Smooth muscle cell (in vitro differentiated cells): Measurements from ENCODE around the gene CAPN15. TPM values are rescaled to one million over a fixed set of nuclear protein-coding genes. Genes with fewer than 3 reads are reported as not detected.

ENCODE experiments used
- DNase-seq: peaks from one replicate; lab custom pipeline; 2025; ENCODE audit not compliant: unreplicated experiment; lab: John Stamatoyannopoulos, UW
- H2AFZ ChIP-seq: fragments of 200-600 bp; sonication (generic); 2 replicates; pipeline ENCODE4 v1.6.0; 2016; ENCODE audit warnings: antibody characterized with exemption, low read depth, mild to moderate bottlenecking
- H3F3A ChIP-seq: fragments of 200-600 bp; sonication (generic); 2 replicates; pipeline ENCODE4 v1.6.0; 2017; ENCODE audit warnings: antibody characterized with exemption, low read depth
- H3K27ac ChIP-seq: fragments of 200-600 bp; sonication (generic); 2 replicates; pipeline ENCODE4 v1.5.1; 2016; ENCODE audit warnings: low read depth, mild to moderate bottlenecking
- H3K27me3 ChIP-seq: fragments of 200-600 bp; sonication (generic); 2 replicates; pipeline ENCODE4 v1.6.1; 2016; ENCODE audit warnings: low read depth, mild to moderate bottlenecking
- H3K36me3 ChIP-seq: fragments of 200-600 bp; sonication (generic); 2 replicates; pipeline ENCODE4 v1.5.1; 2016; ENCODE audit warnings: low read depth
- H3K4me1 ChIP-seq: fragments of 200-600 bp; sonication (generic); 2 replicates; pipeline ENCODE4 v1.5.1; 2016; ENCODE audit warnings: low read depth
- H3K4me2 ChIP-seq: fragments of 200-600 bp; sonication (generic); 2 replicates; pipeline ENCODE4 v1.6.0; 2016; ENCODE audit warnings: mild to moderate bottlenecking
- H3K4me3 ChIP-seq: fragments of 200-600 bp; sonication (generic); 2 replicates; pipeline ENCODE4 v1.5.1; 2016; ENCODE audit warnings: mild to moderate bottlenecking
- H3K79me2 ChIP-seq: fragments of 200-600 bp; sonication (generic); 2 replicates; pipeline ENCODE4 v1.6.0; 2016; ENCODE audit warnings: low read depth, mild to moderate bottlenecking
- H3K9ac ChIP-seq: fragments of 200-600 bp; sonication (generic); 2 replicates; pipeline ENCODE4 v1.6.0; 2016; ENCODE audit warnings: low read depth
- H3K9me3 ChIP-seq: fragments of 200-600 bp; sonication (generic); replicated peaks from 2 replicates; pipeline ENCODE4 v1.5.1; 2016; ENCODE audit warnings: low read depth
- H4K20me1 ChIP-seq: fragments of 200-600 bp; sonication (generic); 2 replicates; pipeline ENCODE4 v1.6.0; 2016; ENCODE audit warnings: low read depth
- CTCF ChIP-seq: fragments of 200-600 bp; sonication (generic); IDR thresholded peaks from 2 replicates; pipeline ENCODE4 v1.5.1; 2017; ENCODE audit warnings: borderline replicate concordance, mild to moderate bottlenecking, antibody characterized with exemption; ENCODE audit not compliant: insufficient read depth, poor library complexity, severe bottlenecking
- WGBS: methylation state at CpG from one replicate; pipeline ENCODE4 v1.1.7; 2016; ENCODE audit warnings: low lambda C conversion rate; 5-methylcytosine and 5-hydroxymethylcytosine counted together
- polyA plus RNA-seq: library from polyadenylated mRNA; unstranded; fragments of >200 nt; fragmentation: Nextera tagmentation; extraction: Ambion mirVana; gene quantifications from 2 replicates; pipeline ENCODE4 v1.2.1, GENCODE V29; 2016
- total RNA-seq: library from RNA; depleted of rRNA; stranded (reverse); fragments of >200 nt; gene quantifications from 2 replicates; pipeline ENCODE4 v1.2.3, GENCODE V29; 2014

Gene CAPN15
- total and polyA plus RNA-seq, 2 experiments from 2014 or later = 14.7 to 18.7 TPM

- Histone ChIP-seq H3K4me3 (no peak overlapping the region), H3K9ac (no peak overlapping the region), H3K9me3 (no peaks in the 10 kb centered on the region), H3K36me3 (no peaks in the 10 kb centered on the region), H3K4me1 (peaks cover 14% of the 10 kb centered on the region), H3K27ac (no peak overlapping the region), H3K27me3 (no peaks in the 10 kb centered on the region), H3K79me2 (peaks cover 78% of the 10 kb centered on the region), H3F3A (no peaks in the 10 kb centered on the region), H3K4me2 (no peak overlapping the region), H2AFZ (no peak overlapping the region), H4K20me1 (peaks cover 80% of the 10 kb centered on the region)
- DNase-seq = no peak
- no peak for TF ChIP-seq CTCF
- 99% methylated on average over 15 of the region's 16 CpGs for WGBS
Observed at GRCh38 chr16:531494-532125, 4.1 kb downstream of the CAPN15 start.

GRCh38 chr16:533391-534123, 6.0 kb downstream of the CAPN15 start:
- H3K27ac ChIP-seq = no peak overlapping the region
- WGBS = 91% methylated on average over 30 of the region's 30 CpGs
- TF ChIP-seq CTCF = no peak
- H3K4me3 ChIP-seq = no peak overlapping the region
- peaks cover 96% of the 10 kb centered on the region for H4K20me1 ChIP-seq
- H3K4me2 ChIP-seq = no peak overlapping the region
- no peak overlapping the region for H2AFZ ChIP-seq
- no peaks in the 10 kb centered on the region for H3F3A ChIP-seq
- H3K4me1 ChIP-seq = peaks cover 10% of the 10 kb centered on the region
- peaks cover 80% of the 10 kb centered on the region for H3K79me2 ChIP-seq
- no peaks in the 10 kb centered on the region for H3K9me3 ChIP-seq
- DNase-seq = no peak
- no peak overlapping the region for H3K9ac ChIP-seq
- H3K27me3 ChIP-seq = no peaks in the 10 kb centered on the region
- no peaks in the 10 kb centered on the region for H3K36me3 ChIP-seq

GRCh38 chr16:534135-534534, 6.6 kb downstream of the CAPN15 start:
- Histone ChIP-seq H2AFZ (no peak overlapping the region), H3K9ac (no peak overlapping the region), H3K79me2 (peaks cover 79% of the 10 kb centered on the region), H3K4me3 (no peak overlapping the region), H4K20me1 (peaks cover 97% of the 10 kb centered on the region), H3F3A (no peaks in the 10 kb centered on the region), H3K4me2 (no peak overlapping the region), H3K36me3 (no peaks in the 10 kb centered on the region), H3K9me3 (no peaks in the 10 kb centered on the region), H3K27me3 (no peaks in the 10 kb centered on the region), H3K4me1 (peaks cover 6% of the 10 kb centered on the region), H3K27ac (no peak overlapping the region)
- TF ChIP-seq CTCF = no peak
- 94% methylated on average over 11 of the region's 21 CpGs for WGBS
- DNase-seq = no peak
